Heart right ventricle (tissue), 16 donors: Measurements from ENCODE around the gene SEC14L3. TPM values are rescaled to one million over a fixed set of nuclear protein-coding genes. Genes with fewer than 3 reads are reported as not detected.

ENCODE experiments used
- ATAC-seq, 8 donors: fragments of 200-7000 bp; cut with Tn5 transposase; one replicate each; pipeline ENCODE4 v1.9.1; 2020; ENCODE audit warnings: mild to moderate bottlenecking in 8 of 8, moderate library complexity in 8 of 8, moderate number of reproducible peaks in 1 of 8
- DNase-seq, 2 donors: peaks; one replicate each; pipeline ENCODE4 v3.0.0-alpha.2; 2020
- H3K27ac ChIP-seq, 10 donors: fragments of 200-600 bp; sonication (generic) in 2 of 10; one replicate each; pipeline versions ENCODE4 v1.5.0 to v1.8.0; 2020 to 2022; ENCODE audit warnings: mild to moderate bottlenecking in 3 of 10
- H3K27me3 ChIP-seq, 7 donors: fragments of 200-600 bp; one replicate each; pipeline ENCODE4 v1.8.0; 2021 to 2022; ENCODE audit warnings: mild to moderate bottlenecking in 2 of 7
- H3K36me3 ChIP-seq, 9 donors: fragments of 200-600 bp; sonication (generic) in 1 of 9; one replicate each; pipeline versions ENCODE4 v1.5.0 to v1.8.0; 2020 to 2022; ENCODE audit warnings: mild to moderate bottlenecking in 2 of 9
- H3K4me1 ChIP-seq, 9 donors: fragments of 200-600 bp; sonication (generic) in 1 of 9; one replicate each; pipeline versions ENCODE4 v1.5.0 to v1.8.0; 2020 to 2022; ENCODE audit warnings: mild to moderate bottlenecking in 4 of 9
- H3K4me3 ChIP-seq, 10 donors: fragments of 200-600 bp; sonication (generic) in 2 of 10; one replicate each; pipeline versions ENCODE4 v1.5.0 to v1.8.0; 2020 to 2022; ENCODE audit warnings: mild to moderate bottlenecking in 7 of 10, moderate library complexity in 2 of 10
- H3K9me3 ChIP-seq, 11 donors: fragments of 200-600 bp in 10 of 11; sonication (generic) in 2 of 11; one replicate each; pipeline versions ENCODE4 v1.5.0 to v1.8.0; 2013 to 2022; ENCODE audit warnings: mild to moderate bottlenecking in 2 of 11, control low read depth in 1 of 11, moderate library complexity in 1 of 11
- WGBS, 2 donors: extraction: QIAGEN DNeasy Blood & Tissue Kit; methylation state at CpG; one replicate each; pipeline ENCODE4 v1.1.7; 2013; ENCODE audit warnings: inconsistent platforms in 1 of 2; 5-methylcytosine and 5-hydroxymethylcytosine counted together
- intact Hi-C, 10 donors: fragments of 100-400 bp; cut with DNase I; formaldehyde crosslinking; loops; one replicate each; pipeline versions ENCODE4 v1.11.1 to v1.14.2; 2022
- polyA plus RNA-seq, 2 donors: library from polyadenylated mRNA; stranded (reverse); fragments of 200-250 nt; gene quantifications; one replicate each; pipeline ENCODE4 v1.2.3, GENCODE V29; 2013
- total RNA-seq, 10 donors: library from RNA; stranded (reverse); fragmentation: NEBNext Ultra II Directional in 3 of 10; extraction: Animal tissue kit (Norgen Biotek cat#: 25700) in 3 of 10; gene quantifications; one replicate each; pipeline versions ENCODE4 v1.2.1 to v1.2.4, GENCODE V29; 2021 to 2023
- TF ChIP-seq, protein P1 (sequence below), 9 donors: fragments of 200-600 bp; sonication (generic) in 2 of 9; IDR thresholded peaks; one replicate each; pipeline versions ENCODE4 v1.5.0 to v1.8.0; 2021 to 2022; ENCODE audit warnings: antibody characterized with exemption in 9 of 9, mild to moderate bottlenecking in 5 of 9, moderate library complexity in 1 of 9
- donor health status: Arrhythmogenic right ventricular cardiomyopathy.
- donor health status: ischemic (EF 13 %, LVEDD 7.1; RV severe dilation, severe dysfunction).
- donor health status: healthy with polysubstance abuse.
- donor health status: DM: no; HTN: yes; CAD: no.
- donor health status: DM: no; HTN: no; CAD: no.
- donor health status: ischemic (EF 25% LVEDD 6.9; RV normal size, moderate dysfunction).
- donor health status: ischemic (EF 25% LVEDD 5.7; RV mildly dilated, moderate dysfunction).
- donor health status: healthy.
- donor health status: DM: yes; HTN: yes; CAD: no.
- donor health status: Ischemic cardiomyopathy.
- donor health status: ischemic (EF 35%, LVEDD 5.7; RV mildly dilated, moderate dysfunction).
- donor health status: nonischemic (EF 11% LVEDD 7.7; RV severe dilation, severe dysfunction).
- donor health status: DM: yes; HTN: yes; CAD: no.
- donor health status: PGD.
- donor health status: ischemic (EF 29% LVEDD 5.4; RV normal size, mild dysfunction).
- donor health status: nonischemic (EF 23%, LVEDD 6.1; RV moderate dilation, normal function).

SEC14L3 gene
- total and polyA plus RNA-seq, 12 donors = not detected

DNA sequence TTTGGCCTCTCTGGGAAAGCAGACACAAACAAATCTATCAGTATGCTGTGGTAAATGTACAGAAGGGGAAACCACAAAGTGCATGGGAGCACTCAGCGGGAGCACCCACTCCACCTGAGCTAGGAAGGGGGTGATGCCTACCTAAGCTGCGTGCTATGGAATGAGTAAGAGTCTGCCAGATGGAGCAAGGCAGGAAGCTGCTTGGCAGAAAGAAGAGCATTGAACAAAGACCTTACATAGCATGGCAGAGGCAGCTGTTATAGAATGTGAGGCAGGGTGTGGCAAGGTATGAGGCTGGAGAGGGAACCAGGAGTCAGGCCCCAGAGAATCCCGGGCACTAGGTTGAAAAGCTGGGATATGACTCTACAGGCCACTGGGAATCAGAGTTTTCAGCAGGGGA is 60.0 kb downstream of the SEC14L3 start:
- ATAC-seq = no peak

More for the DNA sequence above, 60.0 kb downstream of the SEC14L3 start:
- Histone ChIP-seq H3K4me3 (no peak overlapping the region), H3K36me3 (peaks cover 0 to 84% (median 12%) of the 10 kb centered on the region in 9 donors), H3K27me3 (no peaks in the 10 kb centered on the region), H3K27ac (no peak overlapping the region), H3K9me3 (no peaks in the 10 kb centered on the region), H3K4me1 (no peaks in the 10 kb centered on the region)
- WGBS, 2 donors = 85 to 87% methylated on average over 3 of the region's 3 CpGs
- no peak for DNase-seq
- intact Hi-C loops = no loop called here
- TF ChIP-seq, protein P1, sequence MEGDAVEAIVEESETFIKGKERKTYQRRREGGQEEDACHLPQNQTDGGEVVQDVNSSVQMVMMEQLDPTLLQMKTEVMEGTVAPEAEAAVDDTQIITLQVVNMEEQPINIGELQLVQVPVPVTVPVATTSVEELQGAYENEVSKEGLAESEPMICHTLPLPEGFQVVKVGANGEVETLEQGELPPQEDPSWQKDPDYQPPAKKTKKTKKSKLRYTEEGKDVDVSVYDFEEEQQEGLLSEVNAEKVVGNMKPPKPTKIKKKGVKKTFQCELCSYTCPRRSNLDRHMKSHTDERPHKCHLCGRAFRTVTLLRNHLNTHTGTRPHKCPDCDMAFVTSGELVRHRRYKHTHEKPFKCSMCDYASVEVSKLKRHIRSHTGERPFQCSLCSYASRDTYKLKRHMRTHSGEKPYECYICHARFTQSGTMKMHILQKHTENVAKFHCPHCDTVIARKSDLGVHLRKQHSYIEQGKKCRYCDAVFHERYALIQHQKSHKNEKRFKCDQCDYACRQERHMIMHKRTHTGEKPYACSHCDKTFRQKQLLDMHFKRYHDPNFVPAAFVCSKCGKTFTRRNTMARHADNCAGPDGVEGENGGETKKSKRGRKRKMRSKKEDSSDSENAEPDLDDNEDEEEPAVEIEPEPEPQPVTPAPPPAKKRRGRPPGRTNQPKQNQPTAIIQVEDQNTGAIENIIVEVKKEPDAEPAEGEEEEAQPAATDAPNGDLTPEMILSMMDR (IDR thresholded peaks at IDR 0.05) = no peak

Other genes starting within 250 kb of the SEC14L3 start
- gene LIF, start 225.3 kb downstream of the SEC14L3 start, total RNA-seq = 1 to 10 TPM in 3 of 10 donors, under 1 TPM in 7; 0.17 to 8.8 (median 0.55) TPM
- gene LIF, start 225.3 kb downstream of the SEC14L3 start, polyA plus RNA-seq = under 1 TPM; 0.45 to 0.51 TPM
- 1 to 10 TPM in 1 of 10 donors, under 1 TPM in 7, not detected in 2; 0.20 to 2.8 (median 0.44) TPM for gene OSM, start 205.2 kb downstream of the SEC14L3 start, total RNA-seq
- under 1 TPM in 1 of 2 donors, not detected in 1; 0.22 TPM for gene OSM, start 205.2 kb downstream of the SEC14L3 start, polyA plus RNA-seq
- gene CASTOR1, start 182.5 kb downstream of the SEC14L3 start, total RNA-seq = 1 to 10 TPM; 2.8 to 7.9 (median 5.4) TPM
- 10 to 100 TPM; 13.9 to 14.7 TPM for gene CASTOR1, start 182.5 kb downstream of the SEC14L3 start, polyA plus RNA-seq
- gene TBC1D10A, start 145.1 kb downstream of the SEC14L3 start, total RNA-seq = 1 to 10 TPM; 3.2 to 7.5 (median 5.6) TPM
- 1 to 10 TPM; 6.9 to 9.5 TPM for gene TBC1D10A, start 145.1 kb downstream of the SEC14L3 start, polyA plus RNA-seq
- gene SF3A1, start 115.1 kb downstream of the SEC14L3 start, total RNA-seq = 100 to 1,000 TPM in 6 of 10 donors, 10 to 100 TPM in 4; 84.4 to 132 (median 111) TPM
- 10 to 100 TPM; 13.2 to 16.0 TPM for gene SF3A1, start 115.1 kb downstream of the SEC14L3 start, polyA plus RNA-seq
- 1 to 10 TPM in 3 of 10 donors, under 1 TPM in 7; 0.11 to 1.2 (median 0.85) TPM for gene CCDC157, start 115.0 kb downstream of the SEC14L3 start, total RNA-seq
- 1 to 10 TPM in 1 of 2 donors, under 1 TPM in 1; 0.88 to 1.2 TPM for gene CCDC157, start 115.0 kb downstream of the SEC14L3 start, polyA plus RNA-seq
- gene RNF215, start 84.6 kb downstream of the SEC14L3 start, total RNA-seq = 10 to 100 TPM in 1 of 10 donors, 1 to 10 TPM in 9; 3.4 to 10.5 (median 6.0) TPM
- 1 to 10 TPM; 4.9 to 7.2 TPM for gene RNF215, start 84.6 kb downstream of the SEC14L3 start, polyA plus RNA-seq
- gene SEC14L2, start 75.0 kb downstream of the SEC14L3 start, total RNA-seq = 1 to 10 TPM in 2 of 10 donors, under 1 TPM in 8; 0.21 to 3.7 (median 0.78) TPM
- gene SEC14L2, start 75.0 kb downstream of the SEC14L3 start, polyA plus RNA-seq = 1 to 10 TPM in 1 of 2 donors, under 1 TPM in 1; 0.80 to 7.6 TPM
- gene MTFP1, start 46.2 kb downstream of the SEC14L3 start, total RNA-seq = 10 to 100 TPM in 7 of 10 donors, 1 to 10 TPM in 3; 5.9 to 31.0 (median 13.2) TPM
- 100 to 1,000 TPM in 1 of 2 donors, 10 to 100 TPM in 1; 50.8 to 132 TPM for gene MTFP1, start 46.2 kb downstream of the SEC14L3 start, polyA plus RNA-seq
- under 1 TPM in 2 of 10 donors, not detected in 8; 0.12 to 0.15 TPM for gene SEC14L4, start 33.7 kb upstream of the SEC14L3 start, total RNA-seq
- not detected for gene SEC14L4, start 33.7 kb upstream of the SEC14L3 start, polyA plus RNA-seq
- under 1 TPM in 5 of 10 donors, not detected in 5; 0.11 to 0.37 (median 0.25) TPM for gene SEC14L6, start 74.7 kb upstream of the SEC14L3 start, total RNA-seq
- not detected for gene SEC14L6, start 74.7 kb upstream of the SEC14L3 start, polyA plus RNA-seq
- gene GAL3ST1, start 102.6 kb upstream of the SEC14L3 start, total RNA-seq = under 1 TPM in 2 of 10 donors, not detected in 8; 0.22 to 0.28 TPM
- gene GAL3ST1, start 102.6 kb upstream of the SEC14L3 start, polyA plus RNA-seq = under 1 TPM; 0.29 to 0.49 TPM
- 10 to 100 TPM; 16.3 to 31.3 (median 24.5) TPM for gene PES1, start 119.9 kb upstream of the SEC14L3 start, total RNA-seq
- 10 to 100 TPM; 26.2 to 51.7 TPM for gene PES1, start 119.9 kb upstream of the SEC14L3 start, polyA plus RNA-seq
- gene TCN2, start 135.2 kb upstream of the SEC14L3 start, total RNA-seq = 10 to 100 TPM in 9 of 10 donors, 1 to 10 TPM in 1; 8.9 to 46.8 (median 14.8) TPM
- gene TCN2, start 135.2 kb upstream of the SEC14L3 start, polyA plus RNA-seq = 10 to 100 TPM; 11.7 to 17.4 TPM
- gene SLC35E4, start 163.8 kb upstream of the SEC14L3 start, total RNA-seq = 1 to 10 TPM; 1.8 to 6.0 (median 3.1) TPM
- 1 to 10 TPM; 3.3 to 3.8 TPM for gene SLC35E4, start 163.8 kb upstream of the SEC14L3 start, polyA plus RNA-seq
- 1 to 10 TPM; 1.5 to 6.3 (median 2.8) TPM for gene DUSP18, start 195.9 kb upstream of the SEC14L3 start, total RNA-seq
- gene DUSP18, start 195.9 kb upstream of the SEC14L3 start, polyA plus RNA-seq = 1 to 10 TPM; 1.6 to 2.3 TPM
- gene OSBP2, start 222.9 kb upstream of the SEC14L3 start, total RNA-seq = 10 to 100 TPM in 8 of 10 donors, 1 to 10 TPM in 2; 6.7 to 20.1 (median 14.9) TPM
- gene OSBP2, start 222.9 kb upstream of the SEC14L3 start, polyA plus RNA-seq = 1 to 10 TPM in 1 of 2 donors, under 1 TPM in 1; 0.84 to 5.0 TPM